ENCODE measurements around the gene EN1. TPM values are rescaled to one million over a fixed set of nuclear protein-coding genes. Genes with fewer than 3 reads are reported as not detected.

Gene EN1
- total and polyA plus RNA-seq, 8 donors = not detected

- Histone ChIP-seq H3K4me1 (no peaks in the 10 kb centered on the region), H3K36me3 (no peaks in the 10 kb centered on the region), H3K4me3 (no peak overlapping the region), H3K9me3 (no peaks in the 10 kb centered on the region), H3K27ac (no peak overlapping the region), H3K27me3 (no peaks in the 10 kb centered on the region)
- no peak for TF ChIP-seq CTCF (IDR thresholded peaks at IDR 0.05)
- ATAC-seq (no peak), FAIRE-seq (no peak), DNase-seq (no peak)
- 67 to 77% methylated on average over 5 of the region's 5 CpGs for WGBS, 2 donors
- intact Hi-C loops (cut with DNase I) = no loop called here
Observed at GRCh38 chr2:118803012-118803411, 44.4 kb downstream of the EN1 start.

GRCh38 chr2:118801151-118801550, 46.3 kb downstream of the EN1 start:
- intact Hi-C loops (cut with DNase I) = no loop called here
- Histone ChIP-seq H3K9me3 (no peaks in the 10 kb centered on the region), H3K27ac (no peak overlapping the region), H3K36me3 (no peaks in the 10 kb centered on the region), H3K27me3 (no peaks in the 10 kb centered on the region), H3K4me1 (no peaks in the 10 kb centered on the region), H3K4me3 (no peak overlapping the region)
- TF ChIP-seq CTCF (IDR thresholded peaks at IDR 0.05) = no peak
- WGBS, 2 donors = 68 to 76% methylated on average over 4 of the region's 4 CpGs
- ATAC-seq (no peak), DNase-seq (no peak), FAIRE-seq (no peak)

GRCh38 chr2:118800736-118801135, 46.7 kb downstream of the EN1 start:
- Histone ChIP-seq H3K27ac (no peak overlapping the region), H3K4me3 (no peak overlapping the region), H3K36me3 (no peaks in the 10 kb centered on the region), H3K4me1 (no peaks in the 10 kb centered on the region), H3K9me3 (no peaks in the 10 kb centered on the region), H3K27me3 (no peaks in the 10 kb centered on the region)
- no peak for DNase-seq
- no peak for ATAC-seq
- intact Hi-C loops (cut with DNase I) = no loop called here
- no peak for TF ChIP-seq CTCF (IDR thresholded peaks at IDR 0.05)
- WGBS, 2 donors = 75 to 81% methylated on average over 4 of the region's 4 CpGs
- no peak for FAIRE-seq

- H3K36me3 ChIP-seq = no peaks in the 10 kb centered on the region
- intact Hi-C loops (cut with DNase I) = no loop called here
- H3K9me3 ChIP-seq = no peaks in the 10 kb centered on the region
- H3K27me3 ChIP-seq = no peaks in the 10 kb centered on the region
- H3K4me3 ChIP-seq = no peak overlapping the region
- 79 to 87% methylated on average over 4 of the region's 4 CpGs for WGBS, 2 donors
- TF ChIP-seq CTCF (IDR thresholded peaks at IDR 0.05) = no peak
- no peak for DNase-seq
- FAIRE-seq = no peak
- H3K27ac ChIP-seq = no peak overlapping the region
- ATAC-seq = no peak
- H3K4me1 ChIP-seq = no peaks in the 10 kb centered on the region
Observed at GRCh38 chr2:118794546-118794945, 52.9 kb downstream of the EN1 start.

Other genes starting within 250 kb of the EN1 start
- gene MARCO, start 94.5 kb upstream of the EN1 start, total RNA-seq = 1 to 10 TPM in 3 of 6 donors, under 1 TPM in 2, not detected in 1; 0.08 to 3.6 (median 1.2) TPM
- gene MARCO, start 94.5 kb upstream of the EN1 start, polyA plus RNA-seq = under 1 TPM; 0.19 to 0.80 TPM